TTC549 (cell line): ENCODE measurements around the gene SFI1.
"Not testable (repeated sequence)": the region's sequence is repeated elsewhere in the genome, so short reads cannot be mapped to it uniquely, and the experiment has no call there.

ENCODE experiments used
- FAIRE-seq: peaks from 2 replicates; lab custom pipeline; 2012; peaks lifted over from hg19 to GRCh38; lab: Jason Lieb, UNC

The SFI1 gene

DNA sequence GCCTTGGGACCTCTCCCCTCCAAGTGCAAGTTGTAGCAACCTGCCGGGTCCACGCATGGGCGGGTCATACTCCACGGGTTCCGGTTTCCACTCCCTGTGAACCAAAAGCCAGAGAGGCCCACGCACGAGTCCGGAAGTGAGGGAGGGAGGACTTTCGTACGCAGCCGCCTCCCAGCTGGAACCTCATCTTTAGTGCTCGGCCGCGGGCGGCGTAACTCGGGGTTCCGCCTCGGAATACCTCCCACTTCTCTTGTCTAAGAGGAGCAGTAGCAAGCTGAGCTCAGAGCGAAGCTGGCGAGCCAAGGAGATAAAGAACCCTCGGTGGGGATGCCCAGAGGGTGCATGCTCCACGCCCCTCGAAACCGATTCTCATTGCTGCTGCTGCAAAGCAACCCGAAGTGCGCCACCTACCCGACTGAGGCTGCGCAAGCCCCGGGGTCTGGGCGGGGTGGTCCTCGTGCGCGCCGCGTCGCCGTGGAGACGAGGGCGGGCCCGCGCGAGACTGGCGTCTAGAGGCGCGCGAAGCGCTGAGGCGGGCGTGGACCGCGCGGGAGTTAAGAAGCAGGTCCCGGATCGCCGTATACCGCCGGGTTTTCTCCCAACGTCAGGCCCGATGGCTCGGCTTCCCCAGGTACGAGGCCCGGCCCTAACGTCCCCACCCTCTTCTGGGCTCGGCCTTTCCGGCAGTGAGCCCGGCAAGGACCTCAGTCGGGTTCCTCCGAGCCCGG is at the start of gene SFI1:
Gene SFI1 (plus strand): TSS at position 530 of the 728 bp plus-strand sequence. CDS start 11,749 bp downstream, outside the sequence.
- no peak for FAIRE-seq

- no peak for FAIRE-seq
Observed at GRCh38 chr22:31446767-31447166, 49.6 kb upstream of the SFI1 start.

GRCh38 chr22:31447337-31447736 is 49.0 kb upstream of the SFI1 start:
- FAIRE-seq = no peak

DNA sequence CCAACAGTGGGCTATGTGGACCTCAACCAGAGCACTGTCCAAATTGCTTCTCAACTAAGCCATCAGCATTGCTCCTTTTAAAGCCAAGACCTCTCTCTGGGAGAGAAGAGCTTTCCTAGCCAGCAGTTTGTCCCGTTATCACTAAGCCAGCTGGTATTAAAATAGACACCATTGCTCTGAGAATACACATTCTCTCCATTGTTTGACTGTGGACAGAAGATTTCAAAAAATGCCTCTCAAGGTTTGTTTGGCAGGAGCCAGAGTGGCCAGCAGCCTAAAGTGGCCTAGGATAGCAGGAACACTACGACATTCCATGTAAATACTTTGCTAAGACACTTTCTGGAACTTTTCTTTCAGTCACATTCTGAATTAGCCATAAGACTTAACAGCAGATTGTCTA is 48.0 kb upstream of the SFI1 start:
- no peak for FAIRE-seq

DNA sequence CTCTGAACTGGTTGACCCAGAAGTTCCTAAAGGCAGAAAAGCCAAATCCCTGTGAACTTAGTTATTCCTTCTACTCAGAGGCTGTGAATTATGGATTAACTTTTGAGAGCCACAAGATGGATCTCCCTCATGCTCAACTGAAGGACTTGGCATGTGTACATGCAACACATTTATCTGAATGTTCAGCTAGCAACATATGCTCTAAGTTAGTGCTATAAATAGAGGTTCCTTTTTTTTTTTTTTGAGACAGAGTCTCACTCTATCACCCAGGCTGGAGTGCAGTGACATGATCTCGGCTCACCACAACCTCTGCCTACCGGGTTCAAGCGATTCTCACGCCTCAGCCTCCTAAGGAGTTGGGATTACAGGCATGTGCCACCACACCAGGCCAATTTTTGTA is 46.8 kb upstream of the SFI1 start:
- FAIRE-seq = no peak

DNA sequence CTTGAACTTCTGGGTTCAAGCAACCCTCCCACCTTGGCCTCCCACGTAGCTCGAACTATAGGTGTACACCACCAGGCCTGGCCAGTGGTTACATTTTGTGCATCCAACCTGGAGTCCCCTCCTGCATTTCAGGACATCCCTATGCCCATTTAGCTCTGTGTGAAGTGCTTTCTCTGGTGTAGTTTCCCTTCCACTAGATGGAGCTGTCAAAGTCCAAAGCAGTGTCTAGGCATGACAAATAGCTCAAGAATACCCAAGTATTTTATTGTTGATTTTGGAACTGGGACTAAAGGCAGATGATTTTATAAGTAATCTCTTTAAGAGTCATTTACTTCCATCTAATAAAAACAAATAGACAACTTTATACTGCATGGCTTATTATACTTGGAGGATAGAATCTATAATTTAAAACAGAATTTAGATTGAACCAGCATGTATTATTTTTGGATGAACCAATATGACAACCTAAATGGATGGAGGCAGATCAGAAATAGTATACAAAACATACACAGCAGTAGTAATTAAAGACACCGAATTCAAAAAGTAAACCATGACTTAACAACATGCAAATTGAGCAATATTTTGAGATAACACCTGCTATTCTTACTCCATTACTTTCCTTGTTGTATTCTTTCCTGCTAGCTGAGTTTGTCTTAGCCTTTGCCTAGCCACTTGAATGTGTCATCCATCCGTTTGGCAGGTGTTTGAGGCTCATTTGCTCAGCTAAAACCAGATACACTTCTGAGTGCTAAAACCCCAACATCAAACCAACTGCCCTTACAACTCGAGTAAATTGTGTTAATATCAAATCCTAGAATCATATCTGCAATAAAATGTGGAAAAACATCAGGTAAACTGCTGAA is 44.4 kb upstream of the SFI1 start:
- FAIRE-seq = no peak

DNA sequence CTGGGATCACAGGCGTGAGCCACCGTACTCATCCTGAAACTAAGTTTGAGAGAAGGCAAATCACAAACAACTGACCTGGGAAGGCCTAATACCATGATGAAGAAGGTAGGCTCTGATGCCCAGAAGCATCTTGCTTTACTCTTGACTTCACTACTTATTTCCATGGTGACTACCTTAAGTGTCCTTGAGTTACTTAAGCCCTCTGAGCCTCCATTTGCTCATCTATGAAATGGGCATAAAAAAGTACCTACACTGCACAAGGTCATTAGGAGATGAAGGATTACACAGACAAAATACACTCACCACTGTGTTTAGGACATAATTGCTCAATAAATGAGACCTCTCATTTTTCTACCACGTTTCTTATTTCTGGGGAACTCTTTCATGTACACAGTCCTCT is 34.6 kb upstream of the SFI1 start:
- no peak for FAIRE-seq

GRCh38 chr22:31465307-31465706 is 31.0 kb upstream of the SFI1 start:
- FAIRE-seq = no peak

GRCh38 chr22:31474743-31475142 is 21.6 kb upstream of the SFI1 start:
- FAIRE-seq = no peak

DNA sequence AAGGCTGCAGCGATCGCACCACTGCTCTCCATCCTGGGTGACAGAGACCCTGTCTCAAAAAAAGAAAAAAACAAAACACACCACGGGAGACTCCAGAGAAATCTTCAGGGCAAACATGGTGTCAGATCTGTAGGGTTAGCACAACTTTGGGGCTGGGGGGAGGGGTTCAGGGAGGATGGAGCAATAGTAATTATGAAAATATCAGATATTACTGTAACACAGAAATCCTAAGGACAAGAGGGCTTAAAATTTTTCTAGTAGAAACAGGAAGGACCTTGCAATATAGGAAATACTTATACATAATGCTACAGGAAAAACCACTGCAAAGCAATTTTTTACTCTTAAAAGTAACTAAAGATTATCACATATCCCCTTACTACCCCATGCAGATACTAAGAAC is 20.5 kb upstream of the SFI1 start:
- FAIRE-seq = no peak

GRCh38 chr22:31477329-31477728 is 19.0 kb upstream of the SFI1 start:
- no peak for FAIRE-seq

- FAIRE-seq = no peak
Observed at GRCh38 chr22:31481129-31481528, 15.2 kb upstream of the SFI1 start.

GRCh38 chr22:31482470-31482869 is 13.9 kb upstream of the SFI1 start:
- FAIRE-seq = not testable (repeated sequence)

DNA sequence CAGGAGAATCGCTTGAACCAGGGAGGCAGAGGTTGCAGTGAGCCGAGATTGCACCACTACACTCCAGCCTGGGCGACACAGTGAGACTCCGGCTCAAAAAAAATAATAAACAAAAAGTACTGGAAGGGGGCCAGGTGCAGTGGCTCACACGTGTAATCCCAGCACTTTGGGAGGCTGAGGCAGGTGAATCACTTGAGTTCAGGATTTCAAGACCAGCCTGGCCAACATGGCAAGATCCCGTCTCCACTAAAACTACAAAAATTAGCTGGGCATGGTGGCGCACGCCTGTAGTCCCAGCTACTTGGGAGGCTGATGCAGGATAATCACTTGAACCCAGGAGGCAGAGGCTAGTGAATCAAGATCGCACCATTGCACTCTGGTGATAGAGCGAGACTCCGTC is 10.0 kb upstream of the SFI1 start:
- not testable (repeated sequence) for FAIRE-seq

DNA sequence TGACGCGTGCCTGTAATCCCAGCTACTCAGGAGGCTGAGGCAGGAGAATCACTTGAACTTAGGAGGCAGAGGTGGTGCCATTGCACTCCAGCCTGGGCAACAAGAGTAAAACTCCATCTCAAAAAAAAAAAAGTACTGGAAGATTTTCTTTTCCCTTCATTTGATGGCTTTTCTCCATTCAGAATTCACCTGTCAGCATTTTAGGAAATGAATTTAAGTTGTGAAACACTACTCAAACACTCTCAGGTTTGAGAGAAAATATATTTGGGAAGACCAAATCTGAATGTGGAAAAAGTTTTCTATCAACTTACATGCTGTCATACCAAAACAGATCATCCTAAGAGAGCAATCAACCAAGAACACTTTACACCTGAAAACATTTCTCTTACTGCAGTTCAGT is 9.4 kb upstream of the SFI1 start:
- no peak for FAIRE-seq

GRCh38 chr22:31488346-31488883 is 7.9 kb upstream of the SFI1 start:
- FAIRE-seq = no peak

DNA sequence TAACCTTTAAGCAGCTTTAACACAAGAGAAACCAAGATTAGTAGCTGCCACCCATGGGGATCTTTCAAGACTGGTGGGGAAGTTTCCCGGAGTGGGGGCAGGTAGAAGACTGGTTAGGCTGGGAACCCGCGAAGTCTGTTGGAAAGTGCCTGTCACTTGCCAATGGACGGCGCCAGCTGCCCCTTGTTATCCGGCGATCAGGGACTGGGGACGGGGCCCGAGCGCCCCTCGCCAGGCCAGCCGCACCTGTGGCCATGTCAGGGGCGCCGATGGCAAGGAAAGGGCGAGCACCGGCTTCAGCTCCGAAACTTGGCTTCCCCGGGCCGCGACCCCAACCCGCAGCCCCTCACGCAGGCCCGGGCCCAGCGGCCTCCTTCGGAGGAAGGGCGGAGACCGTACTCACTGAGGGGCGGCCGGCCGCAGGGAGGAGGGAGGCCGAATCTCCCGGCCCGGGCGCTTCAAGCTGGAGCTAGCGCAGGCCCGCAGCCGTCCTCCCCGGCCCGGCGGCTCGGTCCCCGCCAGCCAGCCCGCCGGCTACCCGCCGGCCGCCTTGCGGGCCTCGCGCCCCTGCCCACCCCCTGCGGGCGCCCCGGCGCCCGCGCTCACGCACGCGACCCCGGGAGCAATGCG is 7.2 kb upstream of the SFI1 start:
- no peak for FAIRE-seq

- FAIRE-seq = no peak
Observed at GRCh38 chr22:31489632-31490495, 6.5 kb upstream of the SFI1 start, which contains the start of gene EIF4ENIF1. Gene EIF4ENIF1 (minus strand): TSS chr22:31489842. CDS start chr22:31488718, 1,124 bp downstream.

DNA sequence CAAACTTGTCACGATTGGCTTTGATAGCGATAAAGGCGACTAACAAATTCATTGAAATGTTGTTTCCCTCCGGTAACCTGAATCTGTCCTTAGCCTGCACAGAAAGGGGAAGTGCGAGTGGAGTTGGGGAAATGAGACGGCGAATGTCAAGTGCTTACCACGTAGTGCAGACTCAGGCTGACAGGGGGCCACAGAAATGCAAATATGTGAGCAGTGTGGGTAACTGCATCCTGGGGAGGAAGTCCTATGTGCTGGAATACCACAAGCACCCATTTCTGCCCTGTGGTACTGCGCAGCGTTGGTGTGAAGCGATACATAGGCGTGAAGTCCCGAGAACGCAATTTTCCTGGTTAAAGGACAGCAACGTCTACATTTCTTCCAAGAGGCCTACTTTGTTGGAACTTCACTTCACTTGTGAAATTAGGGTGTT is 5.8 kb upstream of the SFI1 start:
- no peak for FAIRE-seq

- FAIRE-seq = no peak
Observed at GRCh38 chr22:31491218-31491962, 4.9 kb upstream of the SFI1 start.

DNA sequence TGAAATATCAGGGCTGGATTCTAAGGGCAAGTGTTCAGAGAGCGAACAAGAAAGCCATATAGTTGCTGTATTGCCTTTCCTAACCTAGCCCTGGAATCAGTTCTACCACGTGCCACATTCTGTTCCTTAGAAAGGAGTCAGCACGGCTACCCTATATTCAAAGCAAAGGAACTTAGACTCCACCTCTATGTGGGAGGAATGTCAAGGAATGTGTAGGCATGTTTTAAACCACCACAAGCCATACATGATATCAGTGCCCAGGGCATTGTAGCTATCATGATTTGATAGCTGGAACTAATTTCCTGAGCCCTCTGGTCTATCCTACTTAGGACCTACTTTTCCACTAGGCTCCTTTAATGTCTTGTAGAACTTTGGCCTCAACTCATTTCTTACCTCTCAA is 4.2 kb upstream of the SFI1 start:
- FAIRE-seq = no peak
